ENCODE data around the gene NFE2L3. TPM values are rescaled to one million over a fixed set of nuclear protein-coding genes. Genes with fewer than 3 reads are reported as not detected.

Gene NFE2L3
- total and polyA plus RNA-seq, 2 donors (not counting 3 experiments of a cell fraction or from before 2014, with no cell fraction given): 29.6 to 40.2 TPM

DNA sequence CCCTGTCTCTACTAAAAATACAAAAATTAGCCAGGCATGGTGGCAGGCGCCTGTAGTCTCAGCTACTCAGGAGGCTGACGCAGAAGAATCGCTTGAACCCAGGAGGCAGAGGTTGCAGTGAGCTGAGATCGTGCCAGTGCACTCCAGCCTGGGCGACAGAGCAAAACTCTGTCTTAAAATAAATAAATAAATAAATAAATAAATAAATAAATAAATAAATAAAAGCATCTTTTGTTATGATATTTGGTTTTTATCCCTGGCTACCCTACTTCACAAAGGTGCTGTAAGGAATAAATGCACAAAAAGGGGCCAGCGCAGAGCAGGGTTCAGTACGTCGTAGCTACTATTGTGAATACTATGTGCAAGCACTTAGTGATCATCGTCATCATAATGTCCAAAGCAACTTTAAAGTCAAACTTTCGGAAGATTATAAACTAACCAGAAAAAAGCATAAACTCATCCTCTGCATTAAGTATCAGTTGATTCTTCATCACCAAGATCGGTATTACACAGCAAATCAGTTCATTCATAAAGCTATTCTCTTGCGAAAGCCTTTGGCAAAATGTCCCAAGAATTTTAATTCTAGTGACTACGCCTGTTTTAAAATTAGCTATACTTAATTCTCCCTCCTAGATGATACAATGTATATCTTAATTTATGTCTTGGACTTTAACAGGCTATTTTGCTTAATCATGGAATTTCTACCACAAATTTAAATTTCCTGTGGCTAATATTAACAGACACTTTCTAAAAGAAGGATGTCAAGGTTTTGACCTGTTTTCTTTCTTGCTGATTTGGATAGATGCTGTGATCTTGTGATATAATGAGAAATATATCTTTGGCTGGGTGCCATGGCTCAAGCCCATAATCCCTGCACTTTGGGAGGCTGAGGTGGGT lies 7.6 kb upstream of the NFE2L3 start:
- intact Hi-C loops (cut with micrococcal nuclease): no loop called here
- DNase-seq (ENCODE audit: low read depth, low spot score) (no peak), FAIRE-seq (no peak)
- peaks cover 5 to 6% of the 10 kb centered on the region in 2 experiments for H3K27me3 ChIP-seq (ENCODE audit: control insufficient read depth in 2 of 2, insufficient read depth in 2 of 2, low read length in 2 of 2)
- dilution Hi-C loops (cut with MboI; ENCODE audit: extremely low pct_ligation_motif_present, low sequenced_read_pairs): no loop called here
- no peaks in the 10 kb centered on the region for H3K9me1 ChIP-seq (replicated peaks; ENCODE audit: control insufficient read depth, extremely low read depth, insufficient read depth, low read length)
- BruUV-seq (replicated peaks): no TSS peak
- H3K4me1 ChIP-seq (ENCODE audit: control insufficient read depth, extremely low read depth, insufficient read depth, low read length): no peaks in the 10 kb centered on the region
- H3K79me2 ChIP-seq (ENCODE audit: control insufficient read depth, insufficient read depth, low read length): no peaks in the 10 kb centered on the region
- no peak overlapping the region for H3K27ac ChIP-seq (ENCODE audit: insufficient read depth, low read depth, low read length)
- ChIA-PET CTCF (interaction anchor here (1.3 kb wide), 1 partner anchor 54 kb away, joined by 5 read pairs; no protein-coding TSS in a partner anchor), POLR2A (no interaction called here)
- TF ChIP-seq EZH2 (IDR thresholded peaks at IDR 0.05; ENCODE audit: borderline replicate concordance, low read depth, low read length, severe bottlenecking): no peak
- TF ChIP-seq, protein P1, sequence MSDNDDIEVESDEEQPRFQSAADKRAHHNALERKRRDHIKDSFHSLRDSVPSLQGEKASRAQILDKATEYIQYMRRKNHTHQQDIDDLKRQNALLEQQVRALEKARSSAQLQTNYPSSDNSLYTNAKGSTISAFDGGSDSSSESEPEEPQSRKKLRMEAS (IDR thresholded peaks at IDR 0.05; ENCODE audit: insufficient read depth, insufficient read length): no peak
- no peak for TF ChIP-seq MYC (IDR thresholded peaks at IDR 0.05; ENCODE audit: low read depth, low read length)
- TF ChIP-seq GATA2 (IDR thresholded peaks at IDR 0.05; ENCODE audit: insufficient read depth, insufficient read length, low read depth, low read length): no peak
- TF ChIP-seq, protein P2, sequence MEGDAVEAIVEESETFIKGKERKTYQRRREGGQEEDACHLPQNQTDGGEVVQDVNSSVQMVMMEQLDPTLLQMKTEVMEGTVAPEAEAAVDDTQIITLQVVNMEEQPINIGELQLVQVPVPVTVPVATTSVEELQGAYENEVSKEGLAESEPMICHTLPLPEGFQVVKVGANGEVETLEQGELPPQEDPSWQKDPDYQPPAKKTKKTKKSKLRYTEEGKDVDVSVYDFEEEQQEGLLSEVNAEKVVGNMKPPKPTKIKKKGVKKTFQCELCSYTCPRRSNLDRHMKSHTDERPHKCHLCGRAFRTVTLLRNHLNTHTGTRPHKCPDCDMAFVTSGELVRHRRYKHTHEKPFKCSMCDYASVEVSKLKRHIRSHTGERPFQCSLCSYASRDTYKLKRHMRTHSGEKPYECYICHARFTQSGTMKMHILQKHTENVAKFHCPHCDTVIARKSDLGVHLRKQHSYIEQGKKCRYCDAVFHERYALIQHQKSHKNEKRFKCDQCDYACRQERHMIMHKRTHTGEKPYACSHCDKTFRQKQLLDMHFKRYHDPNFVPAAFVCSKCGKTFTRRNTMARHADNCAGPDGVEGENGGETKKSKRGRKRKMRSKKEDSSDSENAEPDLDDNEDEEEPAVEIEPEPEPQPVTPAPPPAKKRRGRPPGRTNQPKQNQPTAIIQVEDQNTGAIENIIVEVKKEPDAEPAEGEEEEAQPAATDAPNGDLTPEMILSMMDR (IDR thresholded peaks at IDR 0.05; ENCODE audit: extremely low read depth in 1 of 2, insufficient read depth in 1 of 2, low read depth in 1 of 2, low read length in 2 of 2): no peak
- no peak for TF ChIP-seq POLR2A (IDR thresholded peaks at IDR 0.05; ENCODE audit: low read depth, low read length)
- TF ChIP-seq POLR2AphosphoS5 (IDR thresholded peaks at IDR 0.05; ENCODE audit: insufficient read depth, low read depth, low read length): no peak
- no peak for TF ChIP-seq JUN (IDR thresholded peaks at IDR 0.05; ENCODE audit: borderline replicate concordance, insufficient read depth, insufficient read length, low read depth)
- TF ChIP-seq FOS (IDR thresholded peaks at IDR 0.05; ENCODE audit: borderline replicate concordance, insufficient read depth, low read length): no peak
- no peaks in the 10 kb centered on the region for H4K20me1 ChIP-seq (replicated peaks; ENCODE audit: control insufficient read depth, extremely low read depth, insufficient read depth, low read length)
- no peak overlapping the region for H3K4me2 ChIP-seq (ENCODE audit: insufficient read depth, low read length)
- no peak overlapping the region for H2AFZ ChIP-seq (ENCODE audit: low read depth, low read length)
- no peaks in the 10 kb centered on the region for H3K9me3 ChIP-seq (replicated peaks; ENCODE audit: control insufficient read depth, insufficient read depth, low read length)
- H3K4me3 ChIP-seq (replicated peaks in 1 of 3; ENCODE audit: insufficient read depth in 1 of 3, low read depth in 1 of 3, low read length in 3 of 3): no peak overlapping the region
- no peak overlapping the region for H3K9ac ChIP-seq (replicated peaks; ENCODE audit: extremely low read depth, insufficient read depth, low read length)
- H3K36me3 ChIP-seq (ENCODE audit: control insufficient read depth in 2 of 2, extremely low read depth in 1 of 2, insufficient read depth in 2 of 2, low read length in 2 of 2): no peaks in the 10 kb centered on the region

Measured in endothelial cell of umbilical vein (primary cell).